HUES6 (cell line): ENCODE results near the gene MRPL17.

Experiments used
- H3K27ac ChIP-seq: 2 replicates; pipeline ENCODE4 v1.7.0; 2013; ENCODE audit warnings: low read depth, mild to moderate bottlenecking, low read length, inconsistent platforms
- H3K27me3 ChIP-seq: 2 replicates; pipeline ENCODE4 v1.6.1; 2013; ENCODE audit warnings: low read length; ENCODE audit not compliant: control insufficient read depth, insufficient read depth
- H3K36me3 ChIP-seq: 2 replicates; pipeline ENCODE4 v1.6.1; 2013; ENCODE audit warnings: low read length; ENCODE audit not compliant: control insufficient read depth, insufficient read depth
- H3K4me1 ChIP-seq: 2 replicates; pipeline ENCODE4 v1.6.1; 2013; ENCODE audit warnings: low read length; ENCODE audit not compliant: control insufficient read depth, insufficient read depth
- H3K4me3 ChIP-seq: 2 replicates; pipeline ENCODE4 v1.5.1; 2013; ENCODE audit warnings: low read depth, low read length
- H3K9ac ChIP-seq: one replicate; pipeline ENCODE4 v1.6.1; 2013; ENCODE audit warnings: mild to moderate bottlenecking, low read length
- H3K9me3 ChIP-seq: 2 replicates; pipeline ENCODE4 v1.6.1; 2013; ENCODE audit warnings: low read depth, low read length; ENCODE audit not compliant: control insufficient read depth, insufficient read depth

MRPL17 gene

GRCh38 chr11:6653656-6654055, 29.5 kb downstream of the MRPL17 start:
- H3K36me3 ChIP-seq: no peaks in the 10 kb centered on the region
- no peaks in the 10 kb centered on the region for H3K9me3 ChIP-seq
- H3K4me1 ChIP-seq: peaks cover 11% of the 10 kb centered on the region; the same call in 1 of the 2 replicates
- H3K27ac ChIP-seq: no peak overlapping the region
- H3K9ac ChIP-seq: no peak overlapping the region
- H3K27me3 ChIP-seq: peaks cover 61% of the 10 kb centered on the region
- H3K4me3 ChIP-seq: no peak overlapping the region

- Histone ChIP-seq H3K9ac (no peak overlapping the region), H3K9me3 (no peaks in the 10 kb centered on the region), H3K4me3 (no peak overlapping the region), H3K36me3 (no peaks in the 10 kb centered on the region), H3K27me3 (peaks cover 57% of the 10 kb centered on the region), H3K4me1 (peaks cover 11% of the 10 kb centered on the region; the same call in 1 of the 2 replicates), H3K27ac (no peak overlapping the region)
These were observed 30.0 kb downstream of the MRPL17 start for GRCh38 chr11:6653097-6653496.

GRCh38 chr11:6652182-6652581, 31.0 kb downstream of the MRPL17 start:
- Histone ChIP-seq H3K27me3 (peaks cover 48% of the 10 kb centered on the region), H3K9me3 (no peaks in the 10 kb centered on the region), H3K4me3 (no peak overlapping the region), H3K9ac (no peak overlapping the region), H3K27ac (no peak overlapping the region), H3K36me3 (no peaks in the 10 kb centered on the region), H3K4me1 (peaks cover 16% of the 10 kb centered on the region; the same call in 1 of the 2 replicates)

- Histone ChIP-seq H3K36me3 (no peaks in the 10 kb centered on the region), H3K4me1 (peaks cover 18% of the 10 kb centered on the region), H3K27me3 (peaks cover 36% of the 10 kb centered on the region), H3K27ac (no peak overlapping the region), H3K4me3 (no peak overlapping the region), H3K9me3 (no peaks in the 10 kb centered on the region), H3K9ac (no peak overlapping the region)
These were observed 32.2 kb downstream of the MRPL17 start for GRCh38 chr11:6650980-6651379.

GRCh38 chr11:6650104-6650503, 33.0 kb downstream of the MRPL17 start:
- H3K9me3 ChIP-seq: no peaks in the 10 kb centered on the region
- H3K4me3 ChIP-seq: no peak overlapping the region
- peaks cover 18% of the 10 kb centered on the region for H3K4me1 ChIP-seq
- peaks cover 33% of the 10 kb centered on the region for H3K27me3 ChIP-seq
- H3K9ac ChIP-seq: no peak overlapping the region
- no peaks in the 10 kb centered on the region for H3K36me3 ChIP-seq
- H3K27ac ChIP-seq: no peak overlapping the region

- H3K36me3 ChIP-seq: no peaks in the 10 kb centered on the region
- H3K9me3 ChIP-seq: no peaks in the 10 kb centered on the region
- no peak overlapping the region for H3K4me3 ChIP-seq
- H3K4me1 ChIP-seq: peaks cover 18% of the 10 kb centered on the region
- H3K9ac ChIP-seq: no peak overlapping the region
- H3K27ac ChIP-seq: no peak overlapping the region
- peaks cover 18% of the 10 kb centered on the region for H3K27me3 ChIP-seq
These were observed 34.6 kb downstream of the MRPL17 start for GRCh38 chr11:6648501-6648900.

- peaks cover 18% of the 10 kb centered on the region for H3K4me1 ChIP-seq
- no peak overlapping the region for H3K4me3 ChIP-seq
- peaks cover 13% of the 10 kb centered on the region for H3K27me3 ChIP-seq
- H3K36me3 ChIP-seq: no peaks in the 10 kb centered on the region
- no peak overlapping the region for H3K27ac ChIP-seq
- no peaks in the 10 kb centered on the region for H3K9me3 ChIP-seq
- H3K9ac ChIP-seq: no peak overlapping the region
These were observed 35.3 kb downstream of the MRPL17 start for GRCh38 chr11:6647836-6648235.

- Histone ChIP-seq H3K9me3 (no peaks in the 10 kb centered on the region), H3K27me3 (peaks cover 8% of the 10 kb centered on the region; the same call in 1 of the 2 replicates), H3K9ac (no peak overlapping the region), H3K27ac (no peak overlapping the region), H3K4me3 (no peak overlapping the region), H3K36me3 (no peaks in the 10 kb centered on the region), H3K4me1 (peaks cover 18% of the 10 kb centered on the region)
These were observed 36.0 kb downstream of the MRPL17 start for GRCh38 chr11:6646918-6647679.

GRCh38 chr11:6646576-6646917, 36.6 kb downstream of the MRPL17 start:
- Histone ChIP-seq H3K4me1 (peaks cover 18% of the 10 kb centered on the region), H3K9me3 (no peaks in the 10 kb centered on the region), H3K36me3 (no peaks in the 10 kb centered on the region), H3K27ac (no peak overlapping the region), H3K9ac (no peak overlapping the region), H3K27me3 (peaks cover 8% of the 10 kb centered on the region; the same call in 1 of the 2 replicates), H3K4me3 (no peak overlapping the region)

- Histone ChIP-seq H3K4me1 (peaks cover 18% of the 10 kb centered on the region), H3K9ac (no peak overlapping the region), H3K36me3 (no peaks in the 10 kb centered on the region), H3K9me3 (no peaks in the 10 kb centered on the region), H3K27ac (no peak overlapping the region), H3K27me3 (peaks cover 7% of the 10 kb centered on the region; the same call in 1 of the 2 replicates), H3K4me3 (no peak overlapping the region)
These were observed 37.1 kb downstream of the MRPL17 start for GRCh38 chr11:6646071-6646470.

- H3K27me3 ChIP-seq: no peaks in the 10 kb centered on the region
- H3K9ac ChIP-seq: no peak overlapping the region
- H3K4me1 ChIP-seq: peaks cover 18% of the 10 kb centered on the region
- H3K9me3 ChIP-seq: no peaks in the 10 kb centered on the region
- H3K36me3 ChIP-seq: no peaks in the 10 kb centered on the region
- no peak overlapping the region for H3K4me3 ChIP-seq
- no peak overlapping the region for H3K27ac ChIP-seq
These were observed 40.2 kb downstream of the MRPL17 start for GRCh38 chr11:6642957-6643356.
